GM19455 (cell line): ENCODE measurements around the gene FILIP1.

Source experiments
- ATAC-seq: cut with Tn5 transposase; IDR thresholded peaks from one replicate; pipeline ENCODE4 v1.9.1; 2021; ENCODE audit not compliant: unreplicated experiment

The FILIP1 gene

DNA sequence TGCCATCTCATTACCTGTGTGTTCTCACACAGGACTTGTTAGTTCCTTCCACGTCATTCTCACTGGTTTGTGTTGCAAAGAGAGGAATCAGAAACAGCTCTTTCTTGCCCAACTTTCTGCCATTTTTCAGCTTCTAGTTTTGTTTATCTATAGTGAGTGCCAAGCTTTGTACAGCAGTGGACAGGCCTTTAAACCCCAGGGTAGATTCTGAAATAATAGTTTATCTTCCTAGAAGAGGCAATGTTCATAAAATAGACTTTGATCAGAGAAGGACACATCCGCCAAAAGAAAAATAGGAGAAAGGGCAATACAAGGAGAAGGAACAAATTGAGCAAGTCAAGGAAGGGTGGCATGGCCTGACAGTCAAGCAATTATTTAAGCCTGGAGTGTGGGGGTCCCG, 191.3 kb downstream of the FILIP1 start:
- ATAC-seq: no peak

DNA sequence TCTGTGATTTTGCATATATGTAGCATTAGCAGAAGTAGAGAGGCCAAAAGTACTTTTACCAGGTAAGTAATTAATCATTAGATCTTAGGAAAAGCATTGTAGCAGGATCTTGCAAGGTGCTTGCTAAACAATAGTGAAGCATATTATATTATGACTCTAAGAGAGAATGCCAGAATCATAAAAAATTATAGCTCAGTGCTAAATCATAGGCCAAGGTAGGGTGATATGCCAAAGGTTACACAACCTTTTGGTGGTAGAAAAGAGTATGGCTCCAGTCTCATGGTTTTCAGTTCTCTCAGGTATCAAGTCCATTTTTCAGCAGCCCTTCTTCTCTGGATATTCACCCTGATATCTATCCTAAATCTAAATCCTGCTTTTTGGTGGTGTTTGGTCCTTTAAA, 192.1 kb downstream of the FILIP1 start:
- ATAC-seq: no peak

DNA sequence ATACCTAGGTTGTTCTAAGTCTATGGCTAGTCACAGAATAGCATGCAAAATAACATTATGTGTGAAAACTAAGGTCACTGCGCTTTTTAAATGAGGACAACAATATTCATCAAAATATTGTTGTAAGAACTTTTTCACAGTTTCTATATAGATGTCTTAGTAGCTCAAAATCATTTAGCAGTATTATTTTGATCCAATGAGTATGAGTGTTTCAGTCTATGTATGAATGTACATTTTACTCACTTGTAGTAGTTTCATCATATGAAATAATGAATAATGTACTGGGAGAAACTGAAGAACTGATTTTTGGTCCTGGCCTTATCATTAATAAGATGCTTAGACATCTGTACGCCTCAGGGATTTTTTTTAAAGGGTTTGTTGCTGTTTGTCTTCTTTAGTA, 192.5 kb downstream of the FILIP1 start:
- ATAC-seq: no peak

DNA sequence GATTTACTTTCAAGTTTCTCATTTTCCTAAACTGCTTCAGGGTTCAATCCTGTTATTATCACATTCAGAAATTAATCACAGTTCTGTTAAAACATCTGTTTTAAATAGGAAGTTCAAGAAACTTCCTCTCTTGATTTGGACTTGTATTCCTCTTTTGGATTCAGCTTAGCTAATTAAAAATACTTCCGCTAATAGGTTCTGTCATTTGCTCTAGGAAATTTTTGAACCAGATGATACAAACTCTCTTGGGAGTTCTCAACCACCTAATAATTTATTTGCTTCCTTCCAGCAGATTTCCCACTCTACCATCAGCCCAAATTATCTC, 193.1 kb downstream of the FILIP1 start:
- no peak for ATAC-seq

DNA sequence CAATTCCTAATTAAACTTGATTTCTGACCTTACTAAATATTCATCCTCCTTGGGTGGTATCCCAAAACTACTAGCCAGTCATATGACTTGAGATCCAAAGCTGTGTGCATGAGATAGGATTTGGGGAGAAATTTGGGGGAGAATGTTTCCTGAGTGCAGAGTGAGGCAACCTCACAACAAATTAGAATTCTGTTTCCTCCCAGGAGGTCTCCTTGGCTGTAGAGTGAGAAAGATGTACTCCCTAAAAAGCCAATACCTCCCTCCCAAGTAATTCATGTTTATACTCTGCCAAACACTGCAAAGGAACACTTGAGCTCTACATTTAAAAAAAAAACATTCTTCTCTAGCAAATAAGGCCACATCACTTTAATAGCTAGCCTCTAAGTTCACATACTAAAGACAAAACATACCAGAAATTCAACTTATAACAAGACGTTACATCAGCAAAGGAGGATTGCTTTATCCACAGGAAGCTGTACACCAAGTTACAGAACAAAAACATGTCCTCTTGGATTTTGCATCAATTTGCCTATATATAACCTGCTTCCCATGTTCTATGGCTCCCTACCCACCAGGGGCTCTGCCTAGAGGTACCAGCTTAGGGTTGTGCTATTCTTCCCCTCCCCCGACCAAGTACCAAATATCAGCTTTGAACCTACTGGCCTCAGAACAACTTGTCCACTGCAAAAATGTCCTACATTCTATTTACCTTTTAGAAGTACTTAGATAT, 193.6 kb downstream of the FILIP1 start:
- no peak for ATAC-seq

DNA sequence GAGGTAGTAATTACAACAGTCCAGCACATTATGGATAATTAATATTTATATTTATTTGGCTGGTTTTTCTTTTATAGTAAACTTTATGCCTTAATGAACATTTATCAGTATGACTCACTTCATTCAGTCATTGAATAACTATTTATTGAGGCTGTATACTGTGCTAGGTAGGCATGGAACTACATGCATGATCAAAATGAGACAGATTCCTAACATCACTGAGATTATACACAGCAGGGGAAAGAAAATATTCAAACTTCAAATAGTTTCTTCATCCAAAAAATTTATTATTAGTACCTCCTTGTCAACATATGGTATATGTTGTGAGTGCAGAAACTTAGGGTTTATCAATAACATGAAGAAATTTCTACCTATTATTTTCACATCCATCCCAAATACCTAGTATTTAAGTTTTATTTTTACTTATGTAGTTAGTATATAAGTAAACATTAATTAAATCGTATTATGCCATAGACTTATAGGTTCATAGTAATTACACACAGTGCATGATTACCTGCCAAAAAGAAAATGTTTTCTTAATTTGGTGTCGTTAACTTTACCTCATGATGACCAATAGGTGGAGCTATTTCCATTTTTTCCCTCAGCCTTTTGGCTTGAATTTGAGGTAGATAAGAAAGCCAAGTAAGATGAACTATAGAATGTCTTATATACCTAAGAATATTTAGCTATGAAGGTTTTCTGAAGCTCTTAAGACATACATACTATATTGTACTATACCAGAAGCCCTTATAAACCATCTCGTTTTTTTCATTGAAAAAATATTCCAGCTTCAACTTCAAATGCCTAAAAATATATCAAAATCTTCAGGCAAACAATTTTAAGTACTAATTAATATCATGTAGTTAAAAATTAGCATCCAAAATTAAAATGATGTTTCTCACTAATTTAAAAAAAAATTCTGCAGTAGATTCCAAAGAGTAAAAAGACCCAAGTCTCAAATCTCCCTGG, 196.5 kb downstream of the FILIP1 start:
- peak; percentile 69 for ATAC-seq

DNA sequence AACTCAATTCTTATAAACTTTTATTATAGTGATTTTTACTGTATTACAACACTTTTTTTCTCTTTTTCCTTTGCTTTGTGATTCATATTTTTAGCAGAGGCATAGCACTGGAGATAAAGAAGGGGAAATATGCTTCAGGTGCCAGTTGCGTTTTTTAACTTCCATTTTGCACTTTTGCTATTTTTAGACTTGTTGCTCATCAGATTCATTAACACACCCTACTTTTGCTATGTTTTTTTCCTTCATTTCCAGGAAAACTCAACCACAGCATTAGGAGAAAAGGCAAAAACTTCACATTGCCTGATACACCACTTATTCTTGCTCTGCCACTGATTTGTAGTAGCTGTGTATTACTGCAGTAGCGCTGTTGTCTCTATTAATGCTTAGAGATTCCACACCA, 201.0 kb downstream of the FILIP1 start:
- no peak for ATAC-seq

DNA sequence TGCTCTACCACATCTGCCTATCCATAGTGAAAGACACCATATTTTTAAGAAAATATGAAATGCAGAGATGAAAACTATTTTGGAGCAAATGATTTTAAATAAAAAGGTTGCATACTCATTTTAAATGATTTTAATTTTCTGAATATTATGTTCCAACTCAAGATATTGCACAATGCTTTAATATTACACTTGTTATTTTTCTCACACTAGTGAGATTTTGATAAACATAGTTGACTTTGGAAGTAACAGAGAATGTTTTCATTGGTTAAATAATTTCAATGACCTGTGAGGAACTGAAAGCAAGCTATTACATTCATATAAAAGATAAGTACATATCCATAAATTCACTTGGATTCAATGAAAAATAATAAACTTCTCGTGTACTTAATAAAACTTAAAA, 201.9 kb downstream of the FILIP1 start:
- ATAC-seq: no peak

DNA sequence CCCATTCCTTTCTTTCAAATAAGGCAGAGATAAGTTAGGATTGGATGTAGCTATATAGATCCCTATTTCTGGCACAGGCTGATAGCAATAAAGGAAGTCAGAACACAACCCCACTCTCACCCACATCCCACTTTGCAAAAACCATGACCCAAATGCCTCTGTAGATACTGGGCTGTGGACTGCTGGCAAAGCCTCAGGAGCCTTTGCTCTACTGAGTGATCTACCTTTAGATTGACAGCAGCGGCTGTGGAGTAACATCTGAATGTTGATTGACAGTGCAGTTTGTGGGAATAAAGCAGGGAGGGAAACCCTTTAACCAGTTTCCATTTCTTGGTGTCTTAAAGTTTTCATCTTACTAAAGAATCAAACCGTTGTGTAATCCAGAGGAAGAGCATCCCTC, 202.3 kb downstream of the FILIP1 start:
- ATAC-seq: no peak

DNA sequence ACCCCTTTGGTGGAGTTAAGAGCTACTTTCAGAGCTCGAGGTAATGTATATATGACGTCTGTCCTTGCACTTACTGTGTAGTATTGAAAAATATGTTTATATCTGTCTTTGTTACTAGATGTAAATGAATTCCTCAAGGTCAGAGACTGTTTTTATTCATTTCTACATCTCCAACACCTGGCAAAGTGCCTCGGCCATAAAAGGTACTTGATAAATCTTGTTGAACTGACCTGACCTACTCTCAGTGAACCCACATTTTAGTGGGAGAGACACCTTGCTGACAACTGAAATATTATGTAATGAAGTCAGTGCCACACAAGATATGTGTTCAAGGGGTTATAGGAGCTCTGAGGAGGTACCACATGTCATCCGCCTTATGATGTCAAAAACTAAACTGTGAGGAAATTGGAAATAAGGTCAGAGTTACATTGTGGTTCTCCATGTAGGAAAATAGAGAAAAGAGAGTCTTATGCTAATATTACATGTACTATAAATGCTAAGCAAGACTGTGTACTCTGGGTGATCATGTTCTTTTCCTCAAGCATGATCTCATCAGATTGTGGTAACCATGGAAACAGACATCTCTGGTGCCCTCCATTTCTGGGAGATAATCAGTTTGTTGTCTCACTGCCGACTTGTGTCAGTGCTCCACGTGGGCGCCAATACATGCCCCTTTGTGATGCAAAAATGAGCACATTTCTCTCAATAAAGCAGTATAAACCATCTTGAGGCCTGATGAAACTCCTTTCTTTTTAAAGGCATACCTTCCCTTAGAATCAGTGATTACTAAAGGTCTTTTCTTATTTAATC, 203.3 kb downstream of the FILIP1 start:
- ATAC-seq: no peak

DNA sequence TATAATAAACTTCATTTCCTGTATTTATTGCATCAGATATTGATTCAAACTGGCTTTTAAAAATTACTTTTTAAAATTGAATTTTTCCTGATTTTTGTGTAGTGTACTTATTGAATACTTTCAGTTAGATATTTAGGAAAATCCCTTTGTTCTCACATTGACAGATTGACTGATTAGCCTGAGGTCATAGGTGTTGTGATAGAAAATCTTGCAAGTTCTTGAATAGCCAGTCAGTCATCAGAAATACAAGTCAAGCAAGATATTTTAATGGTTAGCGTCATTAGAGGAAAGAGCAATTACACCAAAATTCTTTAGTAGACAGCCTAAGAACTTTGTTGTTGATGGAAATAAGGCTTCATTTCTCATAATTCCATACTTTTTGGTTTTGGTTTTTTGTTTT, 205.6 kb downstream of the FILIP1 start:
- ATAC-seq: no peak

DNA sequence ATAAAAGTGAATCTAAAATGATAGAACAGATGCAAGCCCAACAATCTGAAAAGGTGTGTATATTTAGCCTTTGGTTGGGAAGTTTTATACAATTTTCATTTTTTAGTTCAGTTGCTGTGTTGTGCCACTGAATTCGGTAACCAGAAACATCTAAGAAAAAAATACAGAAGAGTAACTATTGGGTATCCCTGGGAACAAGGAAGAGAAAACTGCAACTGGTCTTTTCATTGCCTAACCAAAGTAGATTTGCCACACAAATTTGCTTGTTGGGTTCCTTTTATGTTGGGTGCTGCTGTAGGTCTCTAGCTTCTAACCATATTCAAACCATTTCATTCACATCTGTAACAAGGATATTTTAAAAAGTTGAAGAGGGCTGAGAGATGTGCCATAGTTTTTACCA, 206.2 kb downstream of the FILIP1 start:
- ATAC-seq: no peak

DNA sequence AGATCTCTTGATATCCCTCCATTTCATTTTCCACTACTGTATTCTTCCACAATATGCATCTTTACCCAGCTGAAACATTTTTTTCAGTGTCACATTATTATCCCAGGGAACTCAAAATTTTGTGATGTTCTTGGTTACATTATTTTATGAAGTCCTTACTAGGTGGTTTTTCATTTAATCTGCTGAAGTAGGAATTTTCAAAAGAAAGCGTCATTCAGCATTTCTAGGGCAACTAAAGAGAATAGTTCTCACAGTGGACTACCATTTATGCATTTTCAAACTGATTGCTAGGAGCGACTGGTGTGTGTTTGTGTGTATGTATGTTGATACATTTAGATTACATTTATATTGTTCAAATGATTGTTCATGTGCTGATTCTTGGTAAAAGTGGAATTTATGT, 206.6 kb downstream of the FILIP1 start:
- ATAC-seq: no peak

DNA sequence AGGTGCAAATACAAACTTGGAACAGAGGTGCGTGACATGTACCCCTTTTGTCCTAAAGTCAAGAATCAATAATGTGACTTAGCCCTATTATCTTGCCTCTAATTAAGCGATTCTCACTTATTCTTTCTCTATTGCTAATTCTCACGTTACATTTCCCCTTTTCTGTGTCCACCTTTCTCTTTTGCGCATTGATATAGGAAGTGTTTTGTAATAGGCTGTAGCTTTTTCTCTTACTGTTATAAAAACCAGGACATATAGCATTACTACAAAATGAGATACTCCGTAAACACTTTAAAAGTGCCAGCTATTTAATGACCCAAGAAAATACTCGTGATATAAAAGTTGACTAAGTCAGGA, 208.3 kb downstream of the FILIP1 start:
- ATAC-seq: peak; percentile 4

DNA sequence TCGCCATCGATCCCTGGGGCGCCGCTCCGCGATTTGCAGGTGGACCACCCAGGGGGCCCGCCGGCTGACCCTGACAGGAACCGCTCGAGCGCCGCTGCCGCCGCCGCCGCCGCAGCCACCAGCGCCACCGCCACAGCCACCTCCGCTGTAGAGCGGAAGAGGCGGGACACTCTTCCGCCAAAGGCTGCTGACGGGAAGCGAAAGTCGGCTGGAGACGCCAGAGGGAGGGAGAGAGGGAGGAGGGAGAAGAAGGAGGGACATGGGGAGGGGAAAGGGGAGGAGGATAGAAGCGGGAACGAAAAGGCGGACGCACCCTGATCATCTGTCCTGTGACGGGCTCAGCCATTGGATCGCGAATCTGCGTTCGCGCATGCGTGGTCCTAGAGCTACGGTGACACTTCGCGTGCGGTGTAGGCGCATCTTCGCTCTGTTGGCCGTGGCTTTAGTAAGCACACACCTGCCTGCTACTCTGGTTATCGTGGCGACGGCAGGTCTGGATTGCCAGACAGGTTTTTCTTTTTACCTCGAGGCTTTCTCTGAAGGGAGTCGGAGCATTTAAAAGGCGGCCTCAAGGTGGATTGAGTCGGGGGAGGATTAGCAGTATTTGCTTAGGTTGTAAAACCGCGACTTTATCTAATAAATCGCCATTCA, 208.8 kb downstream of the FILIP1 start, which contains the start of gene TMEM30A:
Gene TMEM30A (minus strand): TSS at position 161 of the 651 bp plus-strand sequence. CDS start 154 bp downstream, at position 7.
- peak; percentile 83 for ATAC-seq

DNA sequence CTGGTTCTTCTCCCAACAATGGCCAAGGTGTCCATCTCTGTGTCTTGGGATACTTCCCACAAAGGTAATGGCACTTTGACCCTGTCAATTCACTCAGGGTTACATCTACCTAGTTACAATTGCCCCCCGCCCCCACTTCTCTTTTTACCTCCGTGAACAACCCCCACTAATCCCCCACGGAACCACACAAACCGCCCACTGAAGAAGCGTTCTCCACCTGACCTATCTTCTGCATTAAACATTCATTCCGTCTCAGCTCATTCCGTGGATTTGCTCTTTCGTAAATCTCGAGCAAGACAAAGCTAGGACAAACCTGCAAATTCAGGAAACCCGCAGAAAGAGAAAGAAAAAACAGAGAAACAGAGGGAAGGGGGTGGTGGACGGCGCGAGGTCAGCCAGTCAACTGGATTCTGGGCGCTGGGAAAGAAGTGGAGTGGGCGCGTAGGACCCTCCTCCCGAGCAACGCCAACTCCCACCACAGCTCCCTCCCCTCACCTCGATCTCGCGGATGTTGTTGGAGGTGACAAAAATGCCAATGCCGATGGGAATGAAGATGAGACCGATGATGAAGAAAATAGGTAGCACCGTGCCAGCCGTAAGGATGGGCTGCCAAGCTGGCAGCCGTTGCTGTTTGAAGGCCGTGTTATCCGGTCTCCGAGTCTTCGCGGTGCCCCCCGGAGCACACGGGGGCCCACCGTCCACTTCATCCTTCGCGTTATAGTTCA, 209.5 kb downstream of the FILIP1 start:
- peak; percentile 34 for ATAC-seq

DNA sequence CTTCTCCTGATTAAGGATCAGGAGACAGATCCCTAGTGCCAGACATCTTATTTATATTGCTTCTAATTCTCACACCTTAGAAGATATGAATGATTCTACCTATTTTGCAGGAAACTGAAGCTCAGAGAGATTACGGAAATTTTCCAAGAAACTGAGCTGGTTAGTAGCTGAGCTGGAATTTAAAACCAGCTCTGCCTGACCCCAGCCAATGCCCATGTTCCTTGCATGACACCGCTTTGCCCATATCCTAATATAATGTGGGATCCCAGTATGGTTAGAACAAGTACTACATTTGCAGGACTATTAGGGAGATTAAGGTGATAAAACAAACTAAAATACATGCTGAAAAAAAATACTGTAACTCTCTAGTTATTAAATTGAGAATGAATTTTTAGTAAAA, 210.9 kb downstream of the FILIP1 start:
- ATAC-seq: no peak

DNA sequence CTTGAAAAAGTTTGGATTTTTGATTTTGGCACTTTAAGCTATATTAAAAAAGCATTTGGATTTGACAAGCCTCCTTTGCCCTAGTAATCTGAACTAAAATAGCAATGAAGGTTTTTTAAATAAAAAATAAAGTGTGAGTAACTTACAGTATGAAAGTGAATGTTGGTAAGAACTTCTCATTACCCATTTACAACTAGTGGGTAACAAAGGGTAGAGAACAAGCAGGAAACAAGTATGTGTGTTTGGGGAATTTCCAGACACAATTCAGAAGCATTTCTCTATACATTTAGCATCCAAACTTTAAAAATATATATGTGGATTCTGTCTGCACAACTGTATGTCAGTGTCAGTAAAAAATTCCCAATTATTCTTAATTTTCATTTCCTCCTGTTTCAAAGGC, 211.9 kb downstream of the FILIP1 start:
- no peak for ATAC-seq

DNA sequence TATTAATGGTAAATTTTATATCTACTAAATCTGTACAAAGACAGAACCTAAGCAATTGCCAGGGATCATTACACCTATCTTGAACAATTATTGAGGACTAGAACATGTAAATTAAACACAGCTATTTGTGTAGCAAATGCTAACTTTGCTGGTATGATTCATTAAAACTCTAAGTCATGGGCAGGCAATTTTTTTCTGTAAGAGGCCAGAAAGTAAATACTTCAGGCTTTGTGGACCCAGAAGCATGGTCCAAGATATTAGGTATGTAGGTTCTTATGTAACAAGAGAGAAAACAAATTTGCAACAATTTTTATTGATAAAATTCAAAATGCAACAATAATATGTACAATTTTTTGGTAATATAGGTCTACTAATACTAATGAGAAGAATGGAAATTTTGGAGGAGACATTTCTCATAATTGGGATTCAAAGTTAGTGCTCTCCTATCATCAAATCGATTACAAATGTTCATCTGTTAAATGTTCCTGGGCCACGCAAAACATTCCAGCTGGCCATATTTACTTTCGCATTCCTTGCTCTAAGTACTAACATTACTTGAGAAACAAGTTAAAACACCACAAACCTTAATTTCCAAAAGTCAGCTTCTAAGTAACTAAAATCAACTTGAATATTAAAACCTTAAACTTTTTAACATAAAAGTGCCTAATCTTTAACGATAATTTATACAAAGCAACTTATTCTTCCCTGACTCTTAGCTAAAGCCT, 213.3 kb downstream of the FILIP1 start:
- ATAC-seq: no peak

DNA sequence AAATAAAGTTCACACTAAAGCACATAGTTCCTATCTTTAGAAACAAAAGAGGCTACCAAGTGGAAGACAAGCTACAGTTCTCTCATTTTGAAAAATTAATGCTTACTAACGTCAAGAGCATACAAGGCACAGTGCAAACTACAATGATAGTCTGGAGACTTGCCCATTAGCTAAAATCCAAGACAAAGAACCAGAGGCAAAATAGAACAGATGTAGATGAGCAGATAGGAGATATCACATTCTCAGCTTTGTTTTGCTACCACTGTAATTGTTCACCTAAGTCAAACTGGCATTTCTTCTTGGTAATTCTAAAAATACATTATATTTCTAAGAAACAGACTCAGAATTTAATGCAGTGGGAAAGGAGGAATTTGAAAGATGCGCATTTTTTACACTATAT, 214.2 kb downstream of the FILIP1 start:
- ATAC-seq: no peak
